OCI-LY3 (cell line): Measurements from ENCODE around the gene GLIS1.

Experiments used
- H2AFZ ChIP-seq: fragments of 200-600, 300-600 bp; shearing (Covaris generic); 2 replicates; pipeline ENCODE4 v1.6.0; 2014; ENCODE audit warnings: antibody characterized with exemption, low read depth, low read length
- H3K27ac ChIP-seq: fragments of 200-600, 300-600 bp; sonication (generic); 2 replicates; pipeline ENCODE4 v1.5.1; 2014; ENCODE audit warnings: mild to moderate bottlenecking, low read length, moderate library complexity, mixed read lengths
- H3K27me3 ChIP-seq: fragments of 200-600, 300-600 bp; sonication (generic); 2 replicates; pipeline ENCODE4 v1.6.1; 2014; ENCODE audit warnings: low read depth, low read length, mixed read lengths
- H3K36me3 ChIP-seq: fragments of 200-600, 300-600 bp; sonication (generic); replicated peaks from 2 replicates; pipeline ENCODE3; 2014; ENCODE audit warnings: low read depth, low read length, mixed read lengths
- H3K4me1 ChIP-seq: fragments of 300-600, 200-600 bp; sonication (generic); 2 replicates; pipeline ENCODE4 v1.6.1; 2014; ENCODE audit warnings: low read length, mixed read lengths
- H3K4me2 ChIP-seq: fragments of 200-600, 300-600 bp; sonication (generic); 2 replicates; pipeline ENCODE4 v1.6.1; 2014; ENCODE audit warnings: low read length, mixed read lengths
- H3K4me3 ChIP-seq: fragments of 300-600, 200-600 bp; sonication (generic); 2 replicates; pipeline ENCODE4 v1.5.1; 2014; ENCODE audit warnings: antibody characterized with exemption, mild to moderate bottlenecking, low read length, moderate library complexity
- H3K79me2 ChIP-seq: fragments of 300-600, 200-600 bp; shearing (Covaris generic); 2 replicates; pipeline ENCODE4 v1.6.1; 2014; ENCODE audit warnings: mild to moderate bottlenecking, low read length, mixed read lengths
- H3K9ac ChIP-seq: fragments of 300-600, 200-600 bp; shearing (Covaris generic); 2 replicates; pipeline ENCODE4 v1.6.0; 2014; ENCODE audit warnings: mild to moderate bottlenecking, low read length, moderate library complexity
- H3K9me3 ChIP-seq: fragments of 200-600, 300-600 bp; shearing (Covaris generic); 2 replicates; pipeline ENCODE4 v1.6.1; 2014; ENCODE audit warnings: low read length, mixed read lengths; ENCODE audit not compliant: insufficient read depth
- H4K20me1 ChIP-seq: fragments of 200-600, 300-600 bp; sonication (generic); 2 replicates; pipeline ENCODE4 v1.6.1; 2016; ENCODE audit warnings: low read length, mixed read lengths; ENCODE audit not compliant: insufficient read depth
- CTCF ChIP-seq: fragments of 200-600, 300-600 bp; sonication (generic); IDR thresholded peaks from 2 replicates; pipeline ENCODE4 v1.5.1; 2014; ENCODE audit warnings: antibody characterized with exemption, low read length, low read depth
- EZH2phosphoT487 ChIP-seq: fragments of 200-600 bp; shearing (Covaris generic); IDR thresholded peaks from 2 replicates; pipeline ENCODE4 v1.6.1; 2018; ENCODE audit warnings: antibody characterized with exemption, mixed run types, low read depth

Gene GLIS1

GRCh38 chr1:53560581-53561502 is 178.1 kb downstream of the GLIS1 start:
- peaks cover 22% of the 10 kb centered on the region for H3K27me3 ChIP-seq
- H3K4me1 ChIP-seq: peaks cover 8% of the 10 kb centered on the region; the same call in 1 of the 2 replicates
- H3K36me3 ChIP-seq: no peaks in the 10 kb centered on the region
- no peak overlapping the region for H3K9ac ChIP-seq
- no peak overlapping the region for H3K4me2 ChIP-seq
- H4K20me1 ChIP-seq: no peaks in the 10 kb centered on the region
- no peaks in the 10 kb centered on the region for H3K79me2 ChIP-seq
- H2AFZ ChIP-seq: no peak overlapping the region
- no peaks in the 10 kb centered on the region for H3K9me3 ChIP-seq
- TF ChIP-seq CTCF (no peak), EZH2phosphoT487 (no peak)
- H3K27ac ChIP-seq: no peak overlapping the region
- H3K4me3 ChIP-seq: no peak overlapping the region

GRCh38 chr1:53559854-53560580 is 178.9 kb downstream of the GLIS1 start:
- H3K27ac ChIP-seq: no peak overlapping the region
- H3K4me3 ChIP-seq: no peak overlapping the region
- TF ChIP-seq EZH2phosphoT487 (no peak), CTCF (no peak)
- H3K27me3 ChIP-seq: peaks cover 22% of the 10 kb centered on the region
- H3K4me1 ChIP-seq: peaks cover 8% of the 10 kb centered on the region; the same call in 1 of the 2 replicates
- no peak overlapping the region for H2AFZ ChIP-seq
- no peak overlapping the region for H3K4me2 ChIP-seq
- no peaks in the 10 kb centered on the region for H3K9me3 ChIP-seq
- H3K9ac ChIP-seq: no peak overlapping the region
- H3K79me2 ChIP-seq: no peaks in the 10 kb centered on the region
- no peaks in the 10 kb centered on the region for H3K36me3 ChIP-seq
- H4K20me1 ChIP-seq: no peaks in the 10 kb centered on the region

- Histone ChIP-seq H4K20me1 (no peaks in the 10 kb centered on the region), H3K27me3 (peaks cover 19% of the 10 kb centered on the region), H3K36me3 (no peaks in the 10 kb centered on the region), H3K9ac (no peak overlapping the region), H3K27ac (no peak overlapping the region), H3K4me3 (no peak overlapping the region), H3K4me1 (peaks cover 11% of the 10 kb centered on the region; the same call in 1 of the 2 replicates), H3K4me2 (no peak overlapping the region), H2AFZ (no peak overlapping the region), H3K79me2 (no peaks in the 10 kb centered on the region), H3K9me3 (no peaks in the 10 kb centered on the region)
- no peak for TF ChIP-seq EZH2phosphoT487
- no peak for TF ChIP-seq CTCF
These were observed 179.6 kb downstream of the GLIS1 start for GRCh38 chr1:53559391-53559815.

- H3K4me3 ChIP-seq: no peak overlapping the region
- no peak overlapping the region for H3K9ac ChIP-seq
- H3K27me3 ChIP-seq: peaks cover 14% of the 10 kb centered on the region
- no peak overlapping the region for H3K4me2 ChIP-seq
- no peak for TF ChIP-seq CTCF
- no peak for TF ChIP-seq EZH2phosphoT487
- H3K4me1 ChIP-seq: peaks cover 16% of the 10 kb centered on the region; the same call in 1 of the 2 replicates
- H3K9me3 ChIP-seq: no peaks in the 10 kb centered on the region
- H3K27ac ChIP-seq: no peak overlapping the region
- H2AFZ ChIP-seq: no peak overlapping the region
- H3K79me2 ChIP-seq: no peaks in the 10 kb centered on the region
- no peaks in the 10 kb centered on the region for H3K36me3 ChIP-seq
- H4K20me1 ChIP-seq: no peaks in the 10 kb centered on the region
These were observed 180.1 kb downstream of the GLIS1 start for GRCh38 chr1:53558739-53559315.
